Measurements from ENCODE around the gene TMEM132C. TPM values are rescaled to one million over a fixed set of nuclear protein-coding genes. Genes with fewer than 3 reads are reported as not detected.

TMEM132C gene
- total and polyA plus RNA-seq, 2 experiments from 2014 or later = not detected

- no peak for TF ChIP-seq CTCF (conservative IDR thresholded peaks at IDR 0.05; ENCODE audit: low read depth in 2 of 2)
Observed at GRCh38 chr12:128606051-128606450, 339.1 kb downstream of the TMEM132C start (continued).

- no peak for TF ChIP-seq STAT1 (IDR thresholded peaks at IDR 0.05; ENCODE audit: unreplicated experiment)
- TF ChIP-seq EZH2 (IDR thresholded peaks at IDR 0.05; ENCODE audit: low read depth, unreplicated experiment) = no peak
- no peak for TF ChIP-seq ETS1 (IDR thresholded peaks at IDR 0.05)
- no peak for TF ChIP-seq ZNF462 (CRISPR knock-in tag; IDR thresholded peaks at IDR 0.05)
- no peak for TF ChIP-seq EZH2phosphoT487 (IDR thresholded peaks at IDR 0.05; ENCODE audit: unreplicated experiment)
- TF ChIP-seq ZNF114 (CRISPR knock-in tag; IDR thresholded peaks at IDR 0.05) = no peak
- no peak for TF ChIP-seq NANOG (IDR thresholded peaks at IDR 0.05; ENCODE audit: borderline replicate concordance)
- TF ChIP-seq JUNB (IDR thresholded peaks at IDR 0.05; ENCODE audit: unreplicated experiment) = no peak
- no peak for TF ChIP-seq REST (IDR thresholded peaks at IDR 0.05; ENCODE audit: unreplicated experiment)
- Mint-ChIP-seq H3K4me3 (no peak overlapping the region), H3K36me3 (ENCODE audit: low read depth) (peaks cover 35% of the 10 kb centered on the region), H3K27me3 (ENCODE audit: insufficient read depth, low read depth, poor library complexity) (peaks cover 2% of the 10 kb centered on the region), H3K27ac (no peak overlapping the region), H3K4me1 (no peaks in the 10 kb centered on the region), H3K9me3 (no peaks in the 10 kb centered on the region; the same call in 1 of the 3 replicates)
- Histone ChIP-seq H4K20me1 (replicated peaks; ENCODE audit: insufficient read depth) (no peaks in the 10 kb centered on the region), H3K4me3 (no peak overlapping the region), H3K9me2 (ENCODE audit: insufficient read depth) (no peaks in the 10 kb centered on the region), H2AFZ (no peak overlapping the region), H3K79me2 (replicated peaks; ENCODE audit: insufficient read depth) (no peaks in the 10 kb centered on the region), H3F3A (replicated peaks; ENCODE audit: low read depth) (no peaks in the 10 kb centered on the region), H3K36me3 (ENCODE audit: insufficient read depth) (no peaks in the 10 kb centered on the region; the same call in 1 of the 2 replicates), H3K4me2 (no peak overlapping the region), H3K4me1 (ENCODE audit: insufficient read depth) (no peaks in the 10 kb centered on the region), H3K27me3 (ENCODE audit: insufficient read depth) (no peaks in the 10 kb centered on the region), H3K27ac (ENCODE audit: low read depth) (no peak overlapping the region)
- no peak for ATAC-seq
- DNase-seq (ENCODE audit: low spot score) = no peak
Observed at GRCh38 chr12:128606538-128606937, 339.6 kb downstream of the TMEM132C start.

Data from GM23338 (cell line).